Measurements from ENCODE around the gene ABCB7. TPM values are rescaled to one million over a fixed set of nuclear protein-coding genes. Genes with fewer than 3 reads are reported as not detected.

Gene ABCB7
- total and polyA plus RNA-seq, 4 donors: 10.7 to 26.1 (median 17.4) TPM

GRCh38 chrX:75151827-75152592 lies 4.1 kb downstream of the ABCB7 start:
- no peaks in the 10 kb centered on the region for H3K9me3 ChIP-seq (ENCODE audit: control insufficient read depth in 4 of 4, low read length in 3 of 4)
- no peaks in the 10 kb centered on the region for H3K27me3 ChIP-seq (ENCODE audit: control insufficient read depth in 4 of 4, insufficient read depth in 4 of 4, low read length in 3 of 4)
- 95% methylated on average over 3 of the region's 3 CpGs for WGBS
- TF ChIP-seq FOXA2 (IDR thresholded peaks at IDR 0.05) (no peak), SP1 (IDR thresholded peaks at IDR 0.05) (no peak), MAX (IDR thresholded peaks at IDR 0.05) (no peak), NR2F2 (IDR thresholded peaks at IDR 0.05) (no peak), EGR1 (IDR thresholded peaks at IDR 0.05; ENCODE audit: low read depth in 2 of 2) (no peak)
- TF ChIP-seq, protein P1, sequence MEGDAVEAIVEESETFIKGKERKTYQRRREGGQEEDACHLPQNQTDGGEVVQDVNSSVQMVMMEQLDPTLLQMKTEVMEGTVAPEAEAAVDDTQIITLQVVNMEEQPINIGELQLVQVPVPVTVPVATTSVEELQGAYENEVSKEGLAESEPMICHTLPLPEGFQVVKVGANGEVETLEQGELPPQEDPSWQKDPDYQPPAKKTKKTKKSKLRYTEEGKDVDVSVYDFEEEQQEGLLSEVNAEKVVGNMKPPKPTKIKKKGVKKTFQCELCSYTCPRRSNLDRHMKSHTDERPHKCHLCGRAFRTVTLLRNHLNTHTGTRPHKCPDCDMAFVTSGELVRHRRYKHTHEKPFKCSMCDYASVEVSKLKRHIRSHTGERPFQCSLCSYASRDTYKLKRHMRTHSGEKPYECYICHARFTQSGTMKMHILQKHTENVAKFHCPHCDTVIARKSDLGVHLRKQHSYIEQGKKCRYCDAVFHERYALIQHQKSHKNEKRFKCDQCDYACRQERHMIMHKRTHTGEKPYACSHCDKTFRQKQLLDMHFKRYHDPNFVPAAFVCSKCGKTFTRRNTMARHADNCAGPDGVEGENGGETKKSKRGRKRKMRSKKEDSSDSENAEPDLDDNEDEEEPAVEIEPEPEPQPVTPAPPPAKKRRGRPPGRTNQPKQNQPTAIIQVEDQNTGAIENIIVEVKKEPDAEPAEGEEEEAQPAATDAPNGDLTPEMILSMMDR (IDR thresholded peaks at IDR 0.05; ENCODE audit: low read depth, low read length, missing input control): no peak
- peaks cover 0 to 11% (median 4%) of the 10 kb centered on the region in 4 donors for H3K4me1 ChIP-seq (ENCODE audit: control insufficient read depth in 4 of 4, insufficient read depth in 4 of 4, low read length in 3 of 4)
- no peaks in the 10 kb centered on the region for H3K36me3 ChIP-seq (ENCODE audit: control insufficient read depth in 4 of 4, insufficient read depth in 3 of 4, low read depth in 1 of 4, low read length in 3 of 4)
- no peak overlapping the region for H3K4me3 ChIP-seq (ENCODE audit: low read depth in 1 of 3, low read length in 3 of 3)
- no peak overlapping the region for H3K27ac ChIP-seq (ENCODE audit: low read depth in 1 of 2, low read length in 2 of 2)
- DNase-seq (ENCODE audit: low spot score): no peak
- no peak overlapping the region for H3K9ac ChIP-seq (ENCODE audit: low read depth in 1 of 2, low read length in 2 of 2)

DNA sequence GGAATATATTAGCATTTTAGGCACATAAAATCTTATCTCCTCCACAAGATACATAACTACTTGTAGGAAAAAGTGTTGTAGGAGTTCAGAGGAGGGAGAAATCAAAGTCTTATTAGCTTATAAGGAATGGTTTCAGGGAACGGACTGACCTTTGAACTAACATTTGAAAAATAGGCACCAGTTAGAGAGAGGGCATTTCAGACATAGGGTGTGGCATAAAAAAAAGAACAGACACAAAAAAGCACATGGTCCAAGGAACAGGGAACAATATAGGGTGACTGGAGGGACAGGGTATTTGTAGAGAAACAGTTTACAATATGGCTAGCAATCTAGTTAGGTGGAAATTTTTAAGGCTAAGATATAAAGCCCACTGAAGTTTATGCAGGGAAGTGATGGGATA lies 6.4 kb downstream of the ABCB7 start:
- H3K27ac ChIP-seq (ENCODE audit: low read depth in 1 of 2, low read length in 2 of 2): no peak overlapping the region
- no peaks in the 10 kb centered on the region for H3K9me3 ChIP-seq (ENCODE audit: control insufficient read depth in 4 of 4, low read length in 3 of 4)
- 74% methylated on average over 1 of the region's 1 CpG for WGBS
- no peak overlapping the region for H3K9ac ChIP-seq (ENCODE audit: low read depth in 1 of 2, low read length in 2 of 2)
- H3K4me1 ChIP-seq (ENCODE audit: control insufficient read depth in 4 of 4, insufficient read depth in 4 of 4, low read length in 3 of 4): peaks cover 0 to 5% (median under 1%) of the 10 kb centered on the region in 4 donors
- TF ChIP-seq FOXA1 (IDR thresholded peaks at IDR 0.05): no peak
- TF ChIP-seq GABPA (IDR thresholded peaks at IDR 0.05 in 1 of 2, conservative IDR thresholded peaks at IDR 0.05 in 1 of 2): no peak
- TF ChIP-seq, protein P2, sequence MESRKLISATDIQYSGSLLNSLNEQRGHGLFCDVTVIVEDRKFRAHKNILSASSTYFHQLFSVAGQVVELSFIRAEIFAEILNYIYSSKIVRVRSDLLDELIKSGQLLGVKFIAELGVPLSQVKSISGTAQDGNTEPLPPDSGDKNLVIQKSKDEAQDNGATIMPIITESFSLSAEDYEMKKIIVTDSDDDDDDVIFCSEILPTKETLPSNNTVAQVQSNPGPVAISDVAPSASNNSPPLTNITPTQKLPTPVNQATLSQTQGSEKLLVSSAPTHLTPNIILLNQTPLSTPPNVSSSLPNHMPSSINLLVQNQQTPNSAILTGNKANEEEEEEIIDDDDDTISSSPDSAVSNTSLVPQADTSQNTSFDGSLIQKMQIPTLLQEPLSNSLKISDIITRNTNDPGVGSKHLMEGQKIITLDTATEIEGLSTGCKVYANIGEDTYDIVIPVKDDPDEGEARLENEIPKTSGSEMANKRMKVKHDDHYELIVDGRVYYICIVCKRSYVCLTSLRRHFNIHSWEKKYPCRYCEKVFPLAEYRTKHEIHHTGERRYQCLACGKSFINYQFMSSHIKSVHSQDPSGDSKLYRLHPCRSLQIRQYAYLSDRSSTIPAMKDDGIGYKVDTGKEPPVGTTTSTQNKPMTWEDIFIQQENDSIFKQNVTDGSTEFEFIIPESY (IDR thresholded peaks at IDR 0.05): no peak
- no peak for TF ChIP-seq SP1 (IDR thresholded peaks at IDR 0.05)
- no peak for TF ChIP-seq RAD21 (IDR thresholded peaks at IDR 0.05)
- TF ChIP-seq RXRA (IDR thresholded peaks at IDR 0.05): no peak
- TF ChIP-seq HNF4A (conservative IDR thresholded peaks at IDR 0.05): no peak
- no peak for TF ChIP-seq MAX (IDR thresholded peaks at IDR 0.05)
- TF ChIP-seq, protein P3, sequence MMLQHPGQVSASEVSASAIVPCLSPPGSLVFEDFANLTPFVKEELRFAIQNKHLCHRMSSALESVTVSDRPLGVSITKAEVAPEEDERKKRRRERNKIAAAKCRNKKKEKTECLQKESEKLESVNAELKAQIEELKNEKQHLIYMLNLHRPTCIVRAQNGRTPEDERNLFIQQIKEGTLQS (IDR thresholded peaks at IDR 0.05): no peak
- no peak for TF ChIP-seq NR2F2 (IDR thresholded peaks at IDR 0.05)
- no peak for TF ChIP-seq HNF4G (IDR thresholded peaks at IDR 0.05)
- TF ChIP-seq FOXA2 (IDR thresholded peaks at IDR 0.05): no peak
- TF ChIP-seq EGR1 (IDR thresholded peaks at IDR 0.05; ENCODE audit: low read depth in 2 of 2): no peak
- no peak for TF ChIP-seq JUND (IDR thresholded peaks at IDR 0.05)
- TF ChIP-seq, protein P1 (IDR thresholded peaks at IDR 0.05; ENCODE audit: low read depth, low read length, missing input control): no peak
- no peak for TF ChIP-seq TAF1 (conservative IDR thresholded peaks at IDR 0.05)
- no peak overlapping the region for H3K4me3 ChIP-seq (ENCODE audit: low read depth in 1 of 3, low read length in 3 of 3)
- H3K27me3 ChIP-seq (ENCODE audit: control insufficient read depth in 4 of 4, insufficient read depth in 4 of 4, low read length in 3 of 4): no peaks in the 10 kb centered on the region
- no peak for DNase-seq (ENCODE audit: low spot score)
- H3K36me3 ChIP-seq (ENCODE audit: control insufficient read depth in 4 of 4, insufficient read depth in 3 of 4, low read depth in 1 of 4, low read length in 3 of 4): no peaks in the 10 kb centered on the region

All from liver (tissue), 9 donors.